Measurements from ENCODE around the gene VGLL3.
"Not testable (repeated sequence)": the region's sequence is repeated elsewhere in the genome, so short reads cannot be mapped to it uniquely, and the experiment has no call there.

VGLL3 gene

DNA sequence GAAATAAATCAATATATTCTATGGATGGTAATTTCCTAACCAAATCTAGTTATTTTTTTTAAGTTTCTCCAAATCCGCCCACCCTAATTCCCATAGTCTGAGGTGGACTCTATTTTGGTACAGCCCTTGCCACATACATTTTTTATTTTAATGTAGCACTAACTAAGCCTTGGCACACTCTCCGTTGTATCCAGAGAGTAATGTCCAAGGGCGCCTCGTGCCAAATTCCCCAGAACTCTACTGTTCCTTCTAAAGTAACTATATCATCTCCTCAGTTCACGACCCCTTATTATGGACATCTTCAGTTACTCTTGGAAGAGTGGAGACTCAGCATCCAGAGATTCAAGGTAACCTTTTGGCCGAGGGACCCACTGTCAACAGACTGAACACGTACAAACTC is 1.3 kb downstream of the VGLL3 start:
- no peak for DNase-seq

DNA sequence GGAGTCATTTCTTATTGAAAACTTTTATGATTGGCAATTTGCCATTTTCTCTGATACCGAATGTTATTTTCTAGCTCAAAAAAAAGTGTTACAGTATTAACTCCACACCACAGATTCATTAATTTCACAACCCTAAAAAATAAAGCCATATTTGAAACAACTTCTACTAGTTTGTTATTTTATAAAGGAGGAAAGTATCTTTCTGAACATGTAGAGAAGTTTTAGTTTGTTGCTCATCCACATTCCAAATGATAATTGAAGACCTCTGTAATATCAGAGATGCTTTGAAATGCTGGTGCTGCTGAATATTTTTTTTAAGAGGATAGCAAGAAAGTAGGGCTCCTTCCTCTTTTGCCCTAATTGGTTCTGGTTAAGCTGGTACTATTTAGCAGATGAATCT is 1.9 kb downstream of the VGLL3 start:
- DNase-seq: no peak

DNA sequence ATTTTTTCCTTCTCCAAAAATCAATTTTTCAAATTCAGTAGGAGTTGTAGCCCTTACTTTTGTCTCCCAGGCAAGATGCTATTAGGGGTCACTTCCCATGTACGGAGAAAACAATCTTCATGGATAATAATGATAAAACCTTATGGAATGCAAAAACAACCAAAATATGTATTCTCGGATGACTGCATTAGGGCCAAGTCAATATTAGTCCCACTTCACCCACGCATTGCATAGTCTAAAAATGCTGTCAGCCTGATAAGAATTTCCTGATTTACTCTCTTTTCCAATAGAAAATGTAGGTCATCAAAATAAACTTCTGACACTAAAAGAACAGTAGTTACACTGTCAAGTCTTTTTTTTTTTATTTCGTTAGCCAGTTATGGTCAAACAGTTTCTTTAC is 2.7 kb downstream of the VGLL3 start:
- no peak for DNase-seq

DNA sequence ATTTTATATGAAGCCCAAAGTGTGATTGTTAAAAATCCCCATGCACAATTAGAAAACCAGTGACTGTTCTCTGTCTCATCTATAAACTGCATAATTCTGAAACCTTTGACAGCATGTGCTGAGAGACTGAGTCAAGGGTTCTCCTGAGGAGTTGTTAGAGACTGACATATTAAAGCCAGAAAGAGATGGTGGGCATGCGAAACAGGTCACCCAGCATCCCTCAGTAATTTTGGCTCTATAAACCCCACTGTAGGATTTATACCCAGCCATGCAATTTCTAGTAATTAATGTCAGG is 3.6 kb downstream of the VGLL3 start:
- no peak for DNase-seq

DNA sequence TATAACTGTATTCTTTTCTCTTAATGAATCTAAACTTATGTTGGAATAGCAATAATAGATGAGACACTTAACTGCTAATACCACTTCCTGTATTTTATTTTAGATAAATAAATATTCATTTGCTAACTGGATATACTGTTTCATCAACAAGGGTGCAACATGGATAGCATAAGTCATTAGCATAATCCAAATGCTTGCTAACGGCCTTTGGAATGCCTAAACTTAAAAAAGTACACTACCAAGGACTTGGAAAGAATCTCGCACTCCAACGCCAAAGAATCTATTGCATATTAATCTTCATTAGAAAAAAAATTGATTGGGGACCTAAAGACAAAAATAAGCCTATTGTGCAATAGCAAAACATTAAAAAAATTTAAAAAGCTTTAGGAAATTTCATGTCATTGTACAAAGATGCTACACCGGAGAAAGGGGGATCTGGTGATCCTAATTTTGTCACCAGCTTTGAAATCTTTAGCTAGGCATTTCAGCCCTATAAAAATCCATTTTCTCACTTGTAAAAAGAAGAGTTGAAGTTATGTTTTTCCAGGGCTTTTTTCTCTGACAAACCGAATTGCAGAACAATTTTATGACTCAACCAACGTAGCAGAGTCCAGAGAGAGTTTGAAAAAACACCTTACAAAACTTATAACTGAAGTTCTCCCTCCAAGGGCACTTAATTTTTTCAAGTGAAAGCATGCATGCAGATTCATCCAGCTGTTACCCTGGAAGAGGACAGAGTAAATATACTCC is 4.1 kb downstream of the VGLL3 start:
- no peak for DNase-seq

DNA sequence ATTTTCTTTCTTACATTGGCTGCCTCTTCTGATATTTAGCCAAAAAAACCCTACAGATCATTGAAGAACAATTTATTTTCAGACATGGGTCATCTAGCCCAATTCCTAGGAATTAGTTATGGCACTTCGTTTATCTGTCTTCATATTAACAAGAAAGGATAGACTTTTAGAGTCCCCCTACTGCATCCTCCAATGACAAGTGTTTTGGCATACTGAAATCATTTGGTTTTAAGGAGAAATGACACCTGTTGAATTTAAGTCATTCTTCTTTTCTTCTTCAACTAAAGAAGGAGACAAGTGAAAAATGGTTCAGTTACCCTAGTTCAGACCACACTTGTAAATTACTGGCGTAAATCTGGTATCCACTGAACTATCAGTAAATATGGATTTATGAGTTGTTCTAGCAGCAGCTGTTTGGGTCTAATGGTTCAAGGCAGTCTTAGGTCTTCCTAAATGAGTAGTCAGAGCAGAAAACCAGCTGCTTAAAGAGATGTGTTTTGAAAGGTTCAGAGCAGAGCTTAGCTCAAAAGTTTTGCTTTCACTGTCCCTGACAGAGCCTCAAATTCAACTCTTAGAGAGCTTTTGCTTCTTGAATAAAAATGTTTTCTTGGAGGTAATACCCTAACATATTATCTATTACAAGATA is 5.6 kb downstream of the VGLL3 start:
- no peak for DNase-seq

DNA sequence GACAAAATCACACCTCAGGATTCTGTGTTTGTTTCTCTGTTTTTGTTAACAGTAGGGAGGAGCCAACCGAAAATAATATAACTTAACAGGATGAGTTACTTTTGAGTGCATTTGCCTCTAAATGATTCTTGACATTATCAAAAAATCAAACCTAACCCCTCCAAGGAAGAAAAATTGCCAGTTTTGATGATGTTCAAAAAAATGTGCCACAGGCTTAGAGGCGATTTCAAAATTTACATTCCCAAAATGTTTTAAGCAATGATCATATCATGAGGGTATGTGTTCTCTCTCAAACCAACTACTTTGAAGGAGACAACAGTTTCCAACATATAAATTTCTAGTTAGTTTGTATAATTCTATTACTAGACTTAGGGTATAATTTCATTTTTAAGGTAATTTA is 6.7 kb downstream of the VGLL3 start:
- DNase-seq: no peak

DNA sequence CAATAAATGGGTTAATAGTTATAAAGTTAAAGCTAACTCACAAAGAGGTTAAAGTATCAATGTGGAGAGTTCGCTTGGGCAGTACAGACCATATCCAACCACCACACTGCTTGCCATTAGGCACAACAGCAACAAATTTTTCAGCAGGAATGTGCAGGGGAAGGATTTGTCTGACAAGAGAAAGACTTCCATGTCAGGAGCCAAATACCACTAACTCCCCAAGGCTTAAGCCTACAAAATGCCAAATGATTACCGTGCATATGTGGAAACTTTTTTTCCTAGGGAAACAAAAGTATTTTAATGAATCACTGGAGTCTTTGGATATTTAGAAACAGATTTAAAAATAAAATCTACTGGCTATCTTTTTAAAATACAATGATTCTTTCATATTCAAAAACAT is 8.1 kb downstream of the VGLL3 start:
- DNase-seq: no peak

DNA sequence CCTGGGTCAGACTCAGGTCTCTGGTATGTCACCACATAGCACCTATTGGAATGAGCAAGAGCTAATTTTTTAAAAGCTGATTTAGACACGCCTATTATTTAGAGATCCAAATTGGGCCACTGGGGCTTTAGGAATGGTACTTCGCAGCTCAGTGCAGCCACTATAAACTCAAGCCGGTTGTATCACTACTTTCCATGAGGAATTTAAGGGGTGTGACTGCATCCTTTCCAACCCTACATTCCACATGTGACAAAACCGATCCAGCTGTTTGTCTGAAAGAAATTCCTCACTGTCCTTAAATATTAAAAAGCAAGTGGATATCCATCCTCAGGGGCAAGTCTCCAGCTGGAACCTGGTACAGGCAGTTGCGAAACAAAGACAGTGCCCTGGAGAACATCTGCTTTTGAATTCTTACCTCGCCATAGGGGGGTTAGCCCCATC is 12.8 kb downstream of the VGLL3 start:
- DNase-seq: no peak

DNA sequence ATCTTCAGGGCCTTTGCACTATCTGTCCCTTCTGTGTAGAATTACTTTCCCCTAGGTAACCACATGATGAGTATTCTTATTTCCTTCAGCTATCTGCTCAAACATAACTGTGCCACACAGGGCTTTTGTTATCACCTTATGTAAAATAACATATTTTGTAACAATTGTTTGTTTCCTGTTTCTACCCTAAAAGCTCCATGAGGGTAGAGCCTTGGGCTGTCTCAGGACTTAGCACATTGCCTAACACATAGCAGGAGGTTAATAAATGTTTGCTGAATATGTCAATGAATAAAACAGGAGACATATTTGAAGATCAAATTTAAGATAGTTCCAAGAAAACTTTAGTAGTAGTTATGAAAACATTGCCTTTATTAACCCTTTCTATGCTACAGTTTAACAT is 14.7 kb downstream of the VGLL3 start:
- DNase-seq: no peak

DNA sequence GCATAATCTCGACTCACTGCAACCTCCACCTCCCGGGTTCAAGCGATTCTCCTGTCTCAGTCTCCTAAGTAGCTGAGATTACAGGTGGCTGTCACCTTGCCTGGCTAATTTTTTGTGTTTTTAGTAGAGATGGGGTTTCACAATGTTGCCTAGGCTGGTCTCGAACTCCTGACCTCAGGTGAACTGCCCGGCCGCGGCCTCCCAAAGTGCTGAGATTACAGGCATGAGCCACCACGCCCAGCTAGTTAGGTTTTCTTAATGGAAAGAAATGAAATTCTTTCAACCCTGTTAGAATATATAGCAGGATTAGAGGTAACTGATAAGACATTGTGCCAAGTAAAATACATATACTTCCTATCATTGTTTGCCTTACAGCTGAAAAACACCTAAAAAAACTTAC is 16.8 kb downstream of the VGLL3 start:
- not testable (repeated sequence) for DNase-seq

DNA sequence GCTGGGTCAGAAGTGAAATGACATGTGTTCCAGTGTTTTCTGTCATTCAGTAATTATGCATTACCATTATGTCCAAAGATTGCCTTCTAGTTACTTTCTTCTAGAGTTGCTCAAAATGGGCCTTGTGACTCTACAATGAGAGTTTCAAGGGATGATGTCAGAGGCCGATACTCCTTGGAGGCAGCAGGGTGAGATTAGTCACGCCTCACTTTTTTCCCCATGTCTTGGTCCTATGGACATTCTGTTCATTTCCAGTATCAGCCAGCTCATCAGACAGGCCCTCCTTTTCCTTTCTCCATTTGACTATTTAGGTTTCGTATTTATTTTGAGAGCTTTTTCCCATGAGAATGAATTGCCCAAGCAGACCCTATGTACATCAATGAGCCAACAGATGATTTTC is 17.5 kb downstream of the VGLL3 start:
- DNase-seq: no peak

DNA sequence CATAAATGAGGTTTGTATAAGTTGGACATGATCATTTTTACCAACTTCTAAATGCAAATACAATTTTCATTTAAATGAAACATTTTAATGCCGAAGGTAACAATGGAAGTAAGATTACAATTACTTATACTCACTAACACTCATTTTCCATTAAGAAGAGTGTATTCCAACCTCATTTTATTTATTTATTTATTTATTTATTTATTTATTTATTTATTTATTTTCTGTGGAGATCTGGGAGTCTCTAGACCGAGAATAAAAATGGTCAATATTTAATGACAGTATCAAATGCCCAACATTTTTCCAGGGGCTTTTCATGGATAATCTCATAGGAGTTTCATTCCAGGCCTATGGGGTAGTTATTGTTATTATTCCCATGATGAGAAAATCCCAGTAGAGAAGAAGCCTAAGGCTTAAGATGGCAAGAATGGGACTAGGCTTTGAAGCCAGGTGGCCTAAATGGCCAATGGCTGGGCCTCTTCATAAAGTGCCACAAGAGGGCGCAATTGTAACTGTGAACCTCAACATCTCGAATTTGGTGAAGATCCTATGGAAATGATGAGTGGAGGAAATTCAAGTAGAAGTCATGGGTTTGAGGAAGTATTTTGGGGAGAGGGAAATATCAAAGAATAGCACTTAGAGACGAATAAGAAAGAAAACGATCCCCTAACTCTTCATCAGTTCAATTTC is 21.3 kb downstream of the VGLL3 start:
- DNase-seq: no peak

DNA sequence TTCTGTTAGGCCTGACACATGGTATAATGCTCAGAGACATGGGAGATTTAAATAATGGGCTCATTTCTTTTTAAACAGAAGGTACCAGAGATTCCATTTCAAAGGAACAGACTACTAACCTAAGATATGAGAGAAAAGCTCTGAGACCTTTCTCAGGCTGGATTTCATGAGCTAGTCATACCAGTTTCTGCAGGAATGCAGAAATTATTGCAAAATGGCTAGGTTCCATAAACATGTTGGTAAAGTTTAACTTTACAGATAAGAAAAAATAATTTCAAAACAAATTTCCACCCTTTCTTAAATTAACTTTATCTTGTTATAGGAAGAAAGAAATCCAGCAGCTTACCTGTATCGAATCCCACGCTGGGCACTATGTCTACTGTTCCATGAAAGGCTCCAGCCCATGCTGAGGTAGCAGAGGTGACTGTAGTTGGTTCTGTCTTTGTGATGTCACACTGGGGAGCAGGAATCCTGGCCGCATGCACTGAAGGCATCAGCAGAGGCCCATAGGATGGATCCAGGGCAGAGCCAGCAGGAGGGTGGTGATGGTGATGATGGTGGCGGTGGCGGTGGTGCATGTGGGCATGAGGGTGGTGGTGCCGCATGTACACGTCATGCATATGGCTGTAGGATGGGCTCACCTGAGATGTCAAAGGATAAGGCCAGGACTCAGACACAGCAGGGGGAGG is 22.6 kb downstream of the VGLL3 start:
- no peak for DNase-seq

DNA sequence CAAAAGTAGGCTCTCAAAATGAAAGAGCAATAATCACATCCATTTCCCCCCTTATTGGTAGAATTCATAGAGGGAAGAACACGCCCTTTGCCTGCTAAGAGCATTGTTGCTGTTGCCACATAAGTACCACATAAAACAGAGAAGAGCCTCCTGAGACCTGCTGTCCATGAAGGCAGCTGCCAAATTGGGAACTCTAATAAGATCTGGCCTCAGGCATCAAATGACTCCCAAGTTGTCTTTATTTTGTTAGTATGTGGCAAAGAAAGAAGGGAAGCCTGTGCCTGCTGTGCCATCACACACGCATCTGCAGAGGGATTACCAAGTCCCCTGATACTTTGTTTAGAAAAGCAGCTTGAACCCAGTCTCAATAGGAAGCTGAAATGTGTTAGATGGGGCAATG is 23.9 kb downstream of the VGLL3 start:
- no peak for DNase-seq

DNA sequence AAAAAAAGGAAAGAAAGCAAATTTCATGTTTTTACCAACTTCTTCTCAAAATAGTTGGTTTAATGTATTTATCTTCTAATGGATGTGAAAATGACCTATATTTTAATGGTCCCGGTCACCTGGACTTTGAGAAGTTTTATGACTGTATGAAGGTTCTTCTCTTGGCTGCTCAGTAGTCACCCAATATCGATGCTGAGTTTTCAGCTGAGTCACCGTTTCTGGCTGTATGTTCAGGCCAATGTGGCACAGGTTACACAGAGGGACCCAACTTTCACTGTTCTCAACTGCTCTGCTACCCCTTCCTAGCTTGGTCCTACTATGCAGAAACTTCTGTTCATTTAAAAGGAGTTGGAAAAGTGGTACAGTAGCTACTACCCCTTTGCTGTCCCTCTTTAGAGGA is 25.8 kb downstream of the VGLL3 start:
- no peak for DNase-seq

DNA sequence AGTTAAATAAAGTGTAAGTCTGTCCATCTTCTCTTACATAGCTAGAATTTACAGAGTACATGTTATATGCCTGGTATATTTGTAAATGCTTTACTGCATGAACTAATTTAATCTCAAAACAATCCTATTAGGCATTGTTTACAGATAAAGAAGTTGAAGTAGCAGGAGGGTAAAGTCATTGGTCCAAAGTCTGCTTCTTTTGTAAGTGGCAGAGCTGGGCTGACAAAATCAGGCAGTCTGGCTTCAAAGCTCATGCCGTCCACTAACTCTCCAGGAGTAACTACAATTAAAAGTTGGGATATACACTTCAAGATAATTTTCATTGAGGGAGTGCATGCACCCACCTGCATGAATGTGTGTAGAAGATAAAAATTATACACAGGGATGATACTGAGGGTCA is 27.3 kb downstream of the VGLL3 start:
- no peak for DNase-seq

DNA sequence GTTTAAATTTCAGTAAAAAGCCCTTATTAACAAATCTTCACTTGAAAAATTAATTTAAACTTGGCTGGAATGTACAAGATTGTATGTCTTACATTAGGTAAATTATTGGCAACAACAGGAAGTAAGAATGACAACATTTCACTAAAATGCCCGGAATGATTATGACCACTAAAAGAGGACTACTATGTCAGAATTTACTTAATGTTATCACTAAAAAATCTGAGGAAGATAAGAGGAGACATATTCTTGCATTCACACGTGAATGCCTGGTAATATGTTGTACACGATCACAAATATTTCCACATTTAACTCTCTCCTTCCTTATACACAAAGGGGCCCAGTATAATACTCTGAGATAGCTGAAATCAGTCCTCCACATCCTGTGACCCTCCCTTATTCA is 29.7 kb downstream of the VGLL3 start:
- DNase-seq: no peak

DNA sequence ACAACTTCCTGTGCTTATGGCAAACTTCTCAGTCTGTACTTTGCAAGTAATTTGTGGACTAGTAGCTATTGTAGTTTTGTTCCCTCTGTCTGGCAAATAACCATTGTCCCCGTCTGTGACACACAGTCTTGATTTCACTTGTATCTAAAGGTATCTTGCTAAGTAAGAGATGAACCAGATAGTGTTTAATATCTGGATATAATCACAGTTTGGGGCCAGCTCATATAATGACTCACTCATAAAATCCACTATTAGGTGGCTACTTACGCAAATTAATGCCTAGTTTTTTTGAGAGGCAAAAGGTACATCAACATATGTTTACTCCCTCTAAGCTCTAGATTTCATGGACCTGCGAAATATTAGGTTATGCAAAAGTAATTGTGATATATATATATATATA is 30.4 kb downstream of the VGLL3 start:
- no peak for DNase-seq

DNA sequence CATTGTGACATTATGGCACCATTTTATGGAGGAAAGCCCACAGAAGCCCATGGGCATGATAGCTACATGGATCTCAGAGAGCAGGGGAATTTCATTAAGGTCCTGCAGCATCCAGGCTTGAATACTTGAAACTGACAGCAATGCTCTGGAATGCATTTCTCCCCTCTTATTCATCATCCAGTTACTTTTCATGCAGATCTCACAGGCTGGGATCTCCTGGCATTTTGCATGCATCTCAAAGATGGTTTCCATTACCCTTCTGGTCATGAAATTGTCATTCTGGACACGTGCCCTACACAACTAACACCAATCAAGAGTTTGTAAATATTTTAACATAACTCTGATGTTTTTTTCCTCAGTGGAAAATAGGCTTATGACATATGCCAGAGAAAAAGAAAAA is 32.4 kb downstream of the VGLL3 start:
- no peak for DNase-seq

DNA sequence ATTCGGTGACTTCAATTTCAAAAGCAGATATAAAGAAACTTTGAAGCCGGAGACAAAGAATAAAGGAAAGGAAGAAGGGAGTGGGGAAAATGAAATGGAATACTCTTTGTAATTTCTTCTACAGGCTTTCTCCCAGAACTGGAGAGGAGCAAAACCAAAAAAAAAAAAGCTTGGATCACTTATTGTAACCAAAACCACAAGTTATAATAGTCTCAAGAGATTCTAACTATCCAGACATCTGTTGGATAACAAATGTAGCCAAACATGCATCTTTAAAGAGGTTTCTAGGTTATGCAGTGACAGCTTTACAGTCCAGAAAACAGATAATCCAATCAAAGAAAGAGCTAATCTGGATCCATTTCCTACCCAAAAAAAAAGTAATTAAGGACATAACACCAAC is 36.2 kb downstream of the VGLL3 start:
- no peak for DNase-seq

DNA sequence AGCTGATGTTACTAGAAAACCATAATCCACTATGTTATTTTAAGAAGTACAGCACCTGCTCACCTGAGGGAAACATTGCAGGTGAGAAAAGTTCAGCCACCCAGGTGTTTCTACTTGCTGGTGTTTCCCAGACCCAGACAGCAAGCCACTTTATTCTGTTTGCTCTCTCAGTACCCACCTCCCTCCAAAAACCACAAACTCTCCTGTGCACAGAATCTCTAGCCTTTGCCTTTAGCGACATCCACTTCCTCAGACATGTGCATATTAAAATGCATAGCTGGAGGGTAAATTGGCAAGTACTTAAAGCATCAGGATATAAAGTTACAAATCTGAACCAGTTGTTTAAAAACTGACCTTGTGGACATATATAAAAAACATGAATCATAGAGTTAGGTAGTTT is 36.7 kb downstream of the VGLL3 start:
- no peak for DNase-seq

DNA sequence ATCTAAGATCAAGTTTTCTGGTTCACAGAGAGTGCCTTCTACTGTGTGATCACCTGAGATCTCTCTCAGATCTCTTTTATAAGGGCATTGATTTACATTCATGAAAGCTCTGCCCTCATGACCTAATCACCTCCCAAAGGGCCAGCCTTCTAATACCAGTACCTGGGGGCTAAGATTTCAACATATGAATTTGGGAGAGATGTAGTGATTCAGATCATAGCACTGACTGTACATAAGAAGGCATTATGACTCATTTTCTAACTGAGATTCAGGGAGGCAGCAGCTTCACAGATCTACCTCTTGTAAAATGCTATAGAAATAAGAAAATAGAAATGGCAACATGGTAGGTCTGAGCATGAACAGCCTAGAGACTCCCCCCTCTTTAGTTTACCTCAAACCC is 39.6 kb downstream of the VGLL3 start:
- DNase-seq: no peak
